HepG2 (cell line): ENCODE measurements around the gene DAPK1. TPM values are rescaled to one million over a fixed set of nuclear protein-coding genes. Genes with fewer than 3 reads are reported as not detected.

Experiments
- AGO1 ChIP-seq: fragments of 200-400 bp; formaldehyde crosslinking; IDR thresholded peaks from 2 replicates; pipeline ENCODE4 v1.6.1; 2017; ENCODE audit warnings: mild to moderate bottlenecking, low read depth, low read length, moderate library complexity; ENCODE audit not compliant: poor library complexity, severe bottlenecking
- BRCA1 ChIP-seq: sonication (generic); formaldehyde crosslinking; IDR thresholded peaks from 2 replicates; pipeline ENCODE4 v1.4.0; 2020; ENCODE audit warnings: missing genetic modification reagents
- CTCF ChIP-seq: sonication (generic); formaldehyde crosslinking; IDR thresholded peaks from 2 replicates; pipeline ENCODE4 v1.5.0; 2020; ENCODE audit warnings: mild to moderate bottlenecking, missing genetic modification reagents, moderate library complexity
- MAF1 ChIP-seq: sonication (generic); formaldehyde crosslinking; IDR thresholded peaks from 2 replicates; pipeline ENCODE4 v1.5.0; 2020; ENCODE audit warnings: missing genetic modification reagents, borderline replicate concordance
- MIER3 ChIP-seq: IDR thresholded peaks from 2 replicates; pipeline ENCODE4 v1.6.1; 2016; ENCODE audit warnings: missing compliant biosample characterization, borderline replicate concordance
- MIXL1 ChIP-seq: IDR thresholded peaks from 2 replicates; pipeline ENCODE4 v1.6.1; 2016
- PHF5A ChIP-seq: IDR thresholded peaks from one replicate; pipeline ENCODE4 v1.6.1; 2018; ENCODE audit warnings: low read depth, missing genetic modification reagents; ENCODE audit not compliant: unreplicated experiment
- POLR2A ChIP-seq, 2 experiments: IDR thresholded peaks; 2 replicates each; pipeline ENCODE4 v1.6.1; 2011; ENCODE audit warnings: low read depth in 2 of 2, low read length in 2 of 2, mild to moderate bottlenecking in 1 of 2, moderate library complexity in 1 of 2; ENCODE audit not compliant: insufficient read depth in 1 of 2
- RARG ChIP-seq: sonication (generic); formaldehyde crosslinking; IDR thresholded peaks from 2 replicates; pipeline ENCODE4 v1.4.0; 2020; ENCODE audit warnings: low read depth, mild to moderate bottlenecking, missing genetic modification reagents
- SOX6 ChIP-seq, 2 experiments: fragments of 450-650 bp in 1 of 2; sonication (generic) in 1 of 2; formaldehyde crosslinking in 1 of 2; IDR thresholded peaks; 2 replicates each; pipeline versions ENCODE4 v1.4.0 to v1.6.1; 2017 to 2020; ENCODE audit warnings: antibody characterized with exemption in 1 of 2, mild to moderate bottlenecking in 1 of 2, missing genetic modification reagents in 1 of 2
- TMF1 ChIP-seq: sonication (generic); formaldehyde crosslinking; IDR thresholded peaks from 2 replicates; pipeline ENCODE4 v1.8.1; 2022; ENCODE audit warnings: low read depth, missing genetic modification reagents
- U2AF2 ChIP-seq: fragments of 200-400 bp; formaldehyde crosslinking; IDR thresholded peaks from 2 replicates; pipeline ENCODE4 v1.6.1; 2017; ENCODE audit warnings: low read depth, mild to moderate bottlenecking, low read length
- ZBTB10 ChIP-seq: sonication (generic); formaldehyde crosslinking; IDR thresholded peaks from 2 replicates; pipeline ENCODE4 v1.4.0; 2020; ENCODE audit warnings: missing genetic modification reagents, borderline replicate concordance
- ZBTB44 ChIP-seq: sonication (generic); formaldehyde crosslinking; IDR thresholded peaks from 2 replicates; pipeline ENCODE4 v1.4.0; 2020; ENCODE audit warnings: missing genetic modification reagents
- ZC3H13 ChIP-seq: sonication (generic); formaldehyde crosslinking; IDR thresholded peaks from 2 replicates; pipeline ENCODE4 v1.8.1; 2023; ENCODE audit warnings: mild to moderate bottlenecking, missing genetic modification reagents, moderate library complexity
- ZFP37 ChIP-seq: sonication (generic); formaldehyde crosslinking; IDR thresholded peaks from 2 replicates; pipeline ENCODE4 v1.4.0; 2020; ENCODE audit warnings: missing genetic modification reagents, borderline replicate concordance
- ZKSCAN5 ChIP-seq: sonication (generic); formaldehyde crosslinking; IDR thresholded peaks from 2 replicates; pipeline ENCODE4 v1.5.1; 2020; ENCODE audit warnings: mild to moderate bottlenecking, missing genetic modification reagents
- ZNF264 ChIP-seq: sonication (generic); formaldehyde crosslinking; IDR thresholded peaks from 2 replicates; pipeline ENCODE4 v1.4.0; 2020; ENCODE audit warnings: missing genetic modification reagents
- ZNF326 ChIP-seq: sonication (generic); formaldehyde crosslinking; IDR thresholded peaks from 2 replicates; pipeline ENCODE4 v1.4.0; 2020; ENCODE audit warnings: missing genetic modification reagents, borderline replicate concordance
- ZNF569 ChIP-seq: sonication (generic); formaldehyde crosslinking; IDR thresholded peaks from 2 replicates; pipeline ENCODE4 v1.5.0; 2020; ENCODE audit warnings: mild to moderate bottlenecking, missing genetic modification reagents, moderate library complexity, borderline replicate concordance
- ZNF576 ChIP-seq: sonication (generic); formaldehyde crosslinking; IDR thresholded peaks from 2 replicates; pipeline ENCODE4 v1.4.0; 2020; ENCODE audit warnings: mild to moderate bottlenecking, missing genetic modification reagents
- ZNF670 ChIP-seq: sonication (generic); formaldehyde crosslinking; IDR thresholded peaks from 2 replicates; pipeline ENCODE4 v1.8.0; 2022; ENCODE audit warnings: mild to moderate bottlenecking, missing genetic modification reagents, borderline replicate concordance
- polyA plus RNA-seq, 8 experiments: library from polyadenylated mRNA; depleted of rRNA in 3 of 8; stranded (reverse) in 7 of 8; unstranded in 1 of 8; fragments of >200 nt; fragmentation: Illumina TruSeq in 4 of 8; extraction: Trizol in 4 of 8; gene quantifications; 2 replicates each; pipeline versions ENCODE4 v1.2.1 to v1.2.3, GENCODE V29; 2011 to 2016; ENCODE audit warnings: low read depth in 4 of 8, missing spikeins in 1 of 8, mixed read lengths in 1 of 8; ENCODE audit not compliant: insufficient read depth in 1 of 8
- total RNA-seq, 5 experiments: library from RNA; depleted of rRNA; stranded (reverse); fragments of >200 nt; fragmentation: Illumina TruSeq; extraction: Trizol; gene quantifications; 2 replicates each; pipeline ENCODE4 v1.2.3, GENCODE V29; 2016; ENCODE audit warnings: low read depth in 1 of 5

The DAPK1 gene
- total and polyA plus RNA-seq, 2 of the 13 experiments (the other 11 are each of a cell fraction or from before 2014, with no cell fraction given): 35.7 to 35.9 TPM

GRCh38 chr9:87725900-87726709 lies 228.4 kb downstream of the DAPK1 start, which contains the start of gene CTSL (continued):
- TF ChIP-seq SOX6 (IDR thresholded peaks at IDR 0.05) (no peak), SOX6 (CRISPR knock-in tag; IDR thresholded peaks at IDR 0.05) (peak; percentile 55; the same call in 1 of the 2 replicates), MIXL1 (CRISPR knock-in tag) (peak; percentile 64; the same call in 1 of the 2 replicates), BRCA1 (CRISPR knock-in tag) (no peak; the same call in 1 of the 2 replicates), ZNF576 (CRISPR knock-in tag) (peak; percentile 23; the same call in 1 of the 2 replicates), MIER3 (peak; percentile 62; the same call in 1 of the 2 replicates), RARG (peak; percentile 38; the same call in 1 of the 2 replicates), ZFP37 (CRISPR knock-in tag) (0 out of 2 replicates have a peak, but pooled peaks have one; percentile 59), ZBTB44 (CRISPR knock-in tag) (peak; percentile 59; the same call in 1 of the 2 replicates), ZNF326 (CRISPR knock-in tag) (no peak), ZC3H13 (CRISPR knock-in tag) (no peak), PHF5A (no peak), TMF1 (CRISPR knock-in tag) (no peak; the same call in 1 of the 2 replicates), ZBTB10 (CRISPR knock-in tag) (peak; percentile 95; the same call in 1 of the 2 replicates), ZNF670 (no peak; the same call in 1 of the 2 replicates), ZKSCAN5 (CRISPR knock-in tag) (no peak), AGO1 (peak; percentile 38), POLR2A (IDR thresholded peaks at IDR 0.05; ENCODE audit: insufficient read depth in 1 of 2, low read depth in 2 of 2, low read length in 2 of 2) (peak; percentile 76 to 89), ZNF264 (CRISPR knock-in tag) (no peak; the same call in 1 of the 2 replicates), CTCF (CRISPR knock-in tag) (peak; percentile 78), MAF1 (CRISPR knock-in tag) (0 out of 2 replicates have a peak, but pooled peaks have one; percentile 66), ZNF569 (CRISPR knock-in tag) (0 out of 2 replicates have a peak, but pooled peaks have one; percentile 75), U2AF2 (no peak)
